Panc1 (cell line): Measurements from ENCODE around the gene KRT16.

Experiments used
- SIN3A ChIP-seq: IDR thresholded peaks from 2 replicates; pipeline ENCODE4 v1.6.1; 2012; ENCODE audit warnings: low read depth, mild to moderate bottlenecking, low read length, moderate library complexity, borderline replicate concordance; ENCODE audit not compliant: insufficient read depth
- TCF7L2 ChIP-seq: IDR thresholded peaks from 2 replicates; pipeline ENCODE4 v1.6.1; 2011; ENCODE audit warnings: mild to moderate bottlenecking, low read depth, low read length, inconsistent platforms
- TF ChIP-seq, protein P1 (sequence below): fragments of 450-650 bp; IDR thresholded peaks from 2 replicates; pipeline ENCODE4 v1.5.1; 2017; ENCODE audit warnings: mild to moderate bottlenecking

DNA sequence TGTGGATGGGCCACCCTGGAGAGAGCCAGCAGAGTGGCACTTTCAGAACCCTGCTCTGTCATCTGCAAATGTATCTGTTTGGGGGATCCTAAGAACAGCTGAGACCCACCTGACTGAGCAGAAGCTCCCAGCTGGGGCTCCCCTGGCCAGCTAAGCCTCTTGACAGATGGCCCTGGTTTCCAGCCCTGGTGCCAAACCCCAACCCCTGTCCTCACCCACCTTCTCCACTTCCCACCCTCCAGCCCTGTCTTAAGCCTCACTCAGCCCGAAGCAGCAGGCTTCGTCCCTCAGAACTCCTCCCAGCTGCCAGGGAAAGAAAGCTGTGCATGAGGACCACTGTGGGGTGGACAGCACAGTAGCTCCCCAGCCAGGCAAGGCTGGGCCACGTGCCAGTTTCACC, 37.2 kb downstream of the KRT16 start:
- TF ChIP-seq, protein P1, sequence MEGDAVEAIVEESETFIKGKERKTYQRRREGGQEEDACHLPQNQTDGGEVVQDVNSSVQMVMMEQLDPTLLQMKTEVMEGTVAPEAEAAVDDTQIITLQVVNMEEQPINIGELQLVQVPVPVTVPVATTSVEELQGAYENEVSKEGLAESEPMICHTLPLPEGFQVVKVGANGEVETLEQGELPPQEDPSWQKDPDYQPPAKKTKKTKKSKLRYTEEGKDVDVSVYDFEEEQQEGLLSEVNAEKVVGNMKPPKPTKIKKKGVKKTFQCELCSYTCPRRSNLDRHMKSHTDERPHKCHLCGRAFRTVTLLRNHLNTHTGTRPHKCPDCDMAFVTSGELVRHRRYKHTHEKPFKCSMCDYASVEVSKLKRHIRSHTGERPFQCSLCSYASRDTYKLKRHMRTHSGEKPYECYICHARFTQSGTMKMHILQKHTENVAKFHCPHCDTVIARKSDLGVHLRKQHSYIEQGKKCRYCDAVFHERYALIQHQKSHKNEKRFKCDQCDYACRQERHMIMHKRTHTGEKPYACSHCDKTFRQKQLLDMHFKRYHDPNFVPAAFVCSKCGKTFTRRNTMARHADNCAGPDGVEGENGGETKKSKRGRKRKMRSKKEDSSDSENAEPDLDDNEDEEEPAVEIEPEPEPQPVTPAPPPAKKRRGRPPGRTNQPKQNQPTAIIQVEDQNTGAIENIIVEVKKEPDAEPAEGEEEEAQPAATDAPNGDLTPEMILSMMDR, result no peak
- no peak for TF ChIP-seq TCF7L2
- no peak for TF ChIP-seq SIN3A
